ENCODE measurements around the gene ACSM2A.
"Not testable (repeated sequence)": the region's sequence is repeated elsewhere in the genome, so short reads cannot be mapped to it uniquely, and the experiment has no call there.

ACSM2A gene

DNA sequence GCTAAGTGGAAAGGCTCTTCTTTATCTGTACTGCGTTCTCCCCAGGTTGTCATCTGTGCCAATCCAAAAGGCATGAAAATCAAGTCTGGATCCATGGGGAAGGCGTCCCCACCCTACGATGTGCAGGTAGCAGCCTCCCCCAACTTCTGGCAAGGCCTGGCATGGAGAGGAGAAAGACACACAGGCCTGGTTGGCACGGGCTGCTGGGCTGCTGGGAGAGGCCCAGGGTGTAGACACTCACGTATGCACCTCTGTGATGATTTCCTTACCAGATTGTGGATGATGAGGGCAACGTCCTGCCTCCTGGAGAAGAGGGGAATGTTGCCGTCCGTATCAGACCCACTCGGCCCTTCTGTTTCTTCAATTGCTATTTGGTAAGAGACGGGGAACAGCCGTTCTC, 20.4 kb upstream of the ACSM2A start:
- in situ Hi-C loops (cut with HindIII; ENCODE audit: low pct_unique_long_range_greater_than_20kb, low sequenced_read_pairs): no loop called here
- no peak for TF ChIP-seq JUND (IDR thresholded peaks at IDR 0.05; ENCODE audit: low read depth)
- DNase-seq (ENCODE audit: low read depth in 1 of 2, low spot score in 1 of 2): no peak

DNA sequence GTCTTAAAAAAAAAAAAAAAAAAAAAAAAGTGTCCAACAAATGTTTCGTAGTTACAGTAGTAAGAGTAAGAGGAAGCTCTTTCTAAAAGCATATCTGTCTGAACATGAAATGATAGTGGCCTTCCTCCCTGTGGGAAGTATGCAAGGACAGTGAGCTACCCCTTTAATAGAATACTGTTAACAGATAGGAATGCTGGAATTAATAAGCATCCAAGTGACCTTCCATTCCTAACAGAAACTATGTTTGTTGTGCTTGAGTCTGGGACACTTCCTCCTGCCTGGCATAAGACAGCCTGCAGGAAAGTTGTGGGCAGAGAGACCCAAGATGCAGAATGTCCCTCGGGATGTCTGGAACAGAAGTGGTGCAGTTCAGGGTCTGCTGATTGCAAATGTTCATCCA, 12.4 kb upstream of the ACSM2A start:
- in situ Hi-C loops (cut with HindIII; ENCODE audit: low pct_unique_long_range_greater_than_20kb, low sequenced_read_pairs); DNase-seq (ENCODE audit: low read depth in 1 of 2, low spot score in 1 of 2): not testable (repeated sequence)

DNA sequence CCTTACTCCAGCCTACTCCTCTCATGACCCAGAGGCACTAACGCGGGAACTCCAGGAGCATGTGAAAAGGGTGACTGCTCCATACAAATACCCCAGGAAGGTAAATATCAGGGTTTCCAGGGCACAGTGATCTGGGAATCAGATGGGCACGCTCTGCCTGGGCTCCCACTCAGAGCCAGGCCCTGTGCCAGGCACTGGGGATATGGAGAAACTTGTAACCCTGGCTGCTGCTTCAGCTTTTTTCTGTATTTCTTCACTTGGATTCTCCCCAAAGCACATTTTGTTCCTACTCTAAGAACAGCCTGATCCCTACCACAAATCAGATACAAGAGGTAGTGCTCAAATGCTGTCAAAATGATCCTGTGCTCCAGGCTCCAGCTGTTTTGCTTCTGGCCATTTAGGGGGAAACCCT, 11.5 kb upstream of the ACSM2A start:
- in situ Hi-C loops (cut with HindIII; ENCODE audit: low pct_unique_long_range_greater_than_20kb, low sequenced_read_pairs): not testable (repeated sequence)
- peak in 1 of 2 experiments; percentile 30 for DNase-seq (ENCODE audit: low read depth in 1 of 2, low spot score in 1 of 2)

DNA sequence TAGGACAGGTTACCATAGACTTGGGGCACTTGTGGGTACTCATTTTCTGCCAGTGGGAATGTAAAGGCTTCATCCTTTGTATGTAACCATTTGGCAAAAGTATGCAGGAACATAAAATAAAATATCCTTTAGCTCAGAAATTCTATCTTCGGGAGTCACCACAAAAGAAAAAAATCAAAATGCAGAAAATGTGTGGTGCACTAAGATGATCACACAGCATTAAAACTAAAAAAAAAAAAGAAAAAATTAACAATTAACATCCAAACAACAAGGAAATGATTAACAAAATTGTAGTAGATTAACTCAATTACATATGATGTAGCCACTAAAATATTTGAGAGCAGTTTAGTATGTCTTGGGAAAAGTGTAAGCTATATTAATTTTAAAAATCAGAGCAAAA, 10.6 kb upstream of the ACSM2A start:
- in situ Hi-C loops (cut with HindIII; ENCODE audit: low pct_unique_long_range_greater_than_20kb, low sequenced_read_pairs); DNase-seq (ENCODE audit: low read depth in 1 of 2, low spot score in 1 of 2): not testable (repeated sequence)

DNA sequence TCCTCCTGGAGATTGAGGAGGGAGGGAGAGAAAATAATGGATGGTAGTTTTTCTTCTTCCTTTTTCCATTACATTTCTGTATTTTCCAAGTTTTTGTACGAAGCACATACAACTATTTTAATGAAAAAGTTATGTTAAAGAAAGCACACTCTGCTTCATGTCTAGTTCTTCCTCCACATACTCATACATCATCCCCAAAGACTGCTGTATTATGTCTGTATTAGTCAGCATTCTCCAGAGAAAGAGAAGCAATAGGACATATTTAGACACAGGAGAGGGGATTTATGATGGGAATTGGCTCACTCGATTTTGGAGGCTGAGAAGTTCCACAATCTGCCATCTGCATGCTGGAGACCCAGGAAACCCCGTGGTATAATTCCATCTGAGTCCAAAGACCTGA, 10.1 kb upstream of the ACSM2A start:
- no peak for TF ChIP-seq JUND (IDR thresholded peaks at IDR 0.05; ENCODE audit: low read depth)
- no peak for DNase-seq (ENCODE audit: low read depth in 1 of 2, low spot score in 1 of 2)
- in situ Hi-C loops (cut with HindIII; ENCODE audit: low pct_unique_long_range_greater_than_20kb, low sequenced_read_pairs): no loop called here

DNA sequence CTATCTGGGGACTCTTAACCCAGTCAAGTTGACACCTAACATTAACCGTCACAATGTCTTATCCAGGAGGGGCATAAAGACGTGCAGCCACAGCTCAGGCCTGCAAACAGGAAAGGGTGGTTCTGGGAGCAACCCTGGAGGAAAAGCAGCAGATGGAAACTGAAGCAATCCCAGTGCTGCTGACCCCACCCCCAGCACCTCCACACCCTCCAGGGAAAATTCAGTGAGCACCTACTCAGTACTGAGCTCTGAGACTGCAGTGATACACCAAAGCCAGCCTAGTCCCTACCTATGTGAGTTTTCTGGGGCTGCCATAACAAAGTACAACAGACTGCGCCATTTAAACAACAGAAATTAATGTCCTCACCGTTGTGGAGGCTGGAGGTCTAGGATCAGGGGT, 9.5 kb upstream of the ACSM2A start:
- in situ Hi-C loops (cut with HindIII; ENCODE audit: low pct_unique_long_range_greater_than_20kb, low sequenced_read_pairs); DNase-seq (ENCODE audit: low read depth in 1 of 2, low spot score in 1 of 2): not testable (repeated sequence)

DNA sequence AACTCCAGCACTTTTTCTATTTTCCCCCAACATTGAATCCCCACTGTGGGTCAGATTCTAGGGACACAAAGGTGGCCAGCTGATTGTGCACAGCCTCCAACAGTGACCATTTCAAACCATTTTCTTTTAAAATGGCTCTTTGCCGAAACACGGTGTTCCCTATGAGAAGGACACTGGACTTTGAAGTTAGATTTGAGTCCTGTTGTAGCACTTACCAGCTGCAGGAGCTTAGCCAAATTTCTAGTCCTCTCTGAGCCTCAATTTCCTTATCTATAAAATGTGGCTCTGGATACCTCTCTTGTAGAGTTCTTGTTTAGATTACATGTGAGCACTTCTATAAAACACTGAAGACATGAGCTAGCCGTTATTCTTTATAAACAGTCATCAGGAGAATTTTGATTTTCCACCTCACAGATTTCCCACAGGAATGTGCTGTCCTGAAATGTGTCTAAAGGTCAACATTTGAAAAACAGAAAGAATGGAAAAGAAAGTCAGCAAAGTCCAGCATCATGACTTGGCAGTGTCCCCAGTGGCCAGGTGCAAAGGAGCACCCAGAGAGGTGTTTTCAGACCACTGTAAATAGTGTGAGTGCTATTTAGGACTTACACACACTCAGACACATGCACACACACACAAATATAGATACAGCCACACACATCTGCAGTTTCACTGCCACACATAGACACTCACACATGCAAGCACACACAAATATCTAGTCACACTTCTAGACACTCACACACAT, 4.5 kb upstream of the ACSM2A start:
- DNase-seq (ENCODE audit: low read depth in 1 of 2, low spot score in 1 of 2); in situ Hi-C loops (cut with HindIII; ENCODE audit: low pct_unique_long_range_greater_than_20kb, low sequenced_read_pairs): not testable (repeated sequence)

DNA sequence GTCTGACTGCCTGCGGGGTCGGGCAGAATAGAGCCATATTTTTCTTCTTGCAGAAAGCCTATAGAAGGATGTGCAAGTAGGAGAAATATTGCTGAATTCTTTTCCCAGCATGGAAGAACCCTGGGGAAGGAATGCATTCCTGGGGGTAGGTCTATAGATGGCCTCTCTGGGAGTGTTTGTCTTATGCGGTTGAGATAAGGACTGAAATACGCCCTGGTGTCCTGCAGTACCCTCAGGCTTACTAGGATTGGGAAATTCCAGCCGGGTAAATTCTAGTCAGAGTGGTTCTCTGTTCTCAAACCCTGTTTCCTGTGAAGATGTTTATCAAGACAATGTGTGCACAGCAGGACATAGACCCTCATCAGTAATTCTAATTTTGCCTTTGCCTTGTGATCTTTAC, 2.3 kb downstream of the ACSM2A start:
- DNase-seq (ENCODE audit: low read depth in 1 of 2, low spot score in 1 of 2); in situ Hi-C loops (cut with HindIII; ENCODE audit: low pct_unique_long_range_greater_than_20kb, low sequenced_read_pairs): not testable (repeated sequence)

DNA sequence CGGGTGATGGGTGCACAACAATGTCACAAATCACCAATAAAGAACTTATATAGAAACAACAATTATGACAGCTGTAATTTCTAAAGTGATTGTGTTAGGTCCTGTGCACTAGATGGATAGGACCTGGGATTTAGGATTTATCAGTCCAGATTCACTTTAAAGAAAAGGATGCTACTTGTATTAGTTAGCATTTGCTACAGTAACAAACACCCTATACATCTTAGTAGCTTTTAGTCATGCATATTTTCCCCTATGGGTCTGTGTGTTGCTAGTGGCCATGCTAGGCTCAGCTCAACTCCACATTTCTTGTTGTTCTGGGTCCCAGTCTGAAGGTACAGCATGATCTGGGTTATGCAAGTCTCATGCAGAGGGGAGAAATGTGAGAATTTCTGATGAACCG, 7.9 kb downstream of the ACSM2A start:
- in situ Hi-C loops (cut with HindIII; ENCODE audit: low pct_unique_long_range_greater_than_20kb, low sequenced_read_pairs); DNase-seq (ENCODE audit: low read depth in 1 of 2, low spot score in 1 of 2): not testable (repeated sequence)

DNA sequence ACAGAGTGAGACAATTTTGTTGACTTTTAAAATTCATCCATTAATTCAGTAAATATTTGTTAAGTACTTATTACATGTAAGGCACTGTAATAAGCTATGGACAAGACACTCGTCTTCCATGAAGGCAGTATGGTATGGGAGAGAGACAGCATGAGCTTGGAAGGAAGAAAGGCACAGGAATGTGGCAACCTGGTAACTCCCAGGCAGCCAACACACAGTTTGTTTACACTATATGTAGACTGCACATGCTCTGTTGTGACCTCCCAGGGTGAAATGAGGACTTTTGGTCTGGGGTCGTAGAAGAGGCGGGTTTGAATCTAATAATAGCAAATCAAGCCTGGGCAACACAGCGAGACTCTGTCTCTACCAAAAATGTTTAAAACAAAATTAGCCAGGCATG, 9.0 kb downstream of the ACSM2A start:
- in situ Hi-C loops (cut with HindIII; ENCODE audit: low pct_unique_long_range_greater_than_20kb, low sequenced_read_pairs); DNase-seq (ENCODE audit: low read depth in 1 of 2, low spot score in 1 of 2): not testable (repeated sequence)

DNA sequence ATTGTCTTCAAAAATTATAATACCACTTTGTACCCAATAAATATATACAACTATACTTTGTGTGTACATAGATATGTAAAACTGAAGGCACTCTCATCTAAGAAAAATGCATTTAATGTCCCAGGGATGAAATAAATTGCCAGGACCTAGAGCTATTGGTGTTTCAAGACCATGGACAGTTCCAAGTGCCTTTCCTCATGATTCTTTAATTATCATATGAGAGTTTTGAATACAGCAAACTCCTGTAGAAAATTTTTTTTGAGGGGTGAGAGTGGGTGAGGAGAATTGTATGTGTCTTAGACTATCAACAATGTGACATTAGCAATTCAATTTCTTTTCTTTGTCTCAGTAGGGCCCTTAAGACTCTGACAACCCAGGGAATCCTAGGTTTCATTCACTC, 17.6 kb downstream of the ACSM2A start:
- in situ Hi-C loops (cut with HindIII; ENCODE audit: low pct_unique_long_range_greater_than_20kb, low sequenced_read_pairs); DNase-seq (ENCODE audit: low read depth in 1 of 2, low spot score in 1 of 2): not testable (repeated sequence)

DNA sequence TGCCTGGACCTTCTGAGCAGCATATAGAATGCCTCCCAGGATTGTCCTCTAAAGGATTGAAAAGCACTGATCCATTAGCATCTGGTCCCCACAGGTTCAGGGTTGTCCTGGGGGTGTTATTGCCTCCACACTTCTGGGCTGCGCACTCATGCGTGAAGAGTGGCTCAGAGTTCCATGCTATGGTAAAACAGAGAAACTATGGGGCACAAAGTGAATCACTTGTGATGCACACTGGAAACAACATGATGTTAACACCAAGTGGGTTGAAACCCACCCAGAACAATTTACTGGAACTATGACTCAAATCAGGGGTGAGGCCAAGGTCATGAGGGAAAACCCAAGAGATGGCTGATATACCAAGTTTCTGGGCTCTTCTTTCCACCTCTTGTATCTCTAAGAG, 18.6 kb downstream of the ACSM2A start:
- in situ Hi-C loops (cut with HindIII; ENCODE audit: low pct_unique_long_range_greater_than_20kb, low sequenced_read_pairs); DNase-seq (ENCODE audit: low read depth in 1 of 2, low spot score in 1 of 2): not testable (repeated sequence)

DNA sequence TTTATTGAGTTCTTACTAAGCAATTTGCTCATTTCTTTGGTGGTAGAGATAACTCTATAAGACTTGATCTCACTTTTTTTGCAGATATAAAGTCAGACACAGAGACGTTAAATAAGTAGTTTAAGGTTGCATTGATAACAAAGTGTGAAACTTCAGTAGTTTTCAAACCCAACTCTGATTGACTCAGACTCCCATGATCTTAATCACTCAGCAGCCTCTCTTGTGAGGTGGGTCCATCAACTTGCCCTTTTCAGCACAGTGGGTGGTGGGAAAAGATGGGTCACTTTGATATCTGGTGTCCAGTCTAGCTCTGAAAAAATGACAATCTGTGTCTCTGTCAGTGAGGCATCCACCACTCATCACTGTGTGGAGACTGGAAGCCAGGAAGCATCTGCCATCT, 19.4 kb downstream of the ACSM2A start:
- DNase-seq (ENCODE audit: low read depth in 1 of 2, low spot score in 1 of 2); in situ Hi-C loops (cut with HindIII; ENCODE audit: low pct_unique_long_range_greater_than_20kb, low sequenced_read_pairs): not testable (repeated sequence)

DNA sequence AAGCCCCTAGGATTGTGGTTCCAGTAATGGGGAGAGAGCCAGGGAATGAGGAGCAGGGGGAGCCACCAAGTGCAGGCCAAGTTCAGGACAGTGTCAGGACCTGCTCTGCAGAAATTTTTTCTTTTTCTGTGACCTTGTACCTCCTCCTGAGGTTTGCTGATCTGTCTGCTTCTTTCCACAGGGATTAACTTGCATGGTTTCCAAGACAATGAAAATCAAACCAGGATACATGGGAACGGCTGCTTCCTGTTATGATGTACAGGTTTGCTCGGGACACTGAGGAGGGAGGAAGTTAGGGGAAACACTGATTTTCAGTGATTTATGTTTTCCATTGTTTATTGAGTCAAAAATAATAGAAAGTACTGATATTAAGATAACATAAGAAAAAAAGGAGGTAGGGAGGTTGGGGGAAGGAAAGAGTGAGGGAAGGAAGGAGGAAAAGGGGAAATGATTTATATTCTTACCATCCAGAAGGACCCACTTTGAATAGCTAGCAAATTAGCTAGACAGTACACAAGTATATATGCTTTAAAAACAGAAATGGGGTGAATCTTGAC, 25.9 kb downstream of the ACSM2A start:
- in situ Hi-C loops (cut with HindIII; ENCODE audit: low pct_unique_long_range_greater_than_20kb, low sequenced_read_pairs); DNase-seq (ENCODE audit: low read depth in 1 of 2, low spot score in 1 of 2): not testable (repeated sequence)

DNA sequence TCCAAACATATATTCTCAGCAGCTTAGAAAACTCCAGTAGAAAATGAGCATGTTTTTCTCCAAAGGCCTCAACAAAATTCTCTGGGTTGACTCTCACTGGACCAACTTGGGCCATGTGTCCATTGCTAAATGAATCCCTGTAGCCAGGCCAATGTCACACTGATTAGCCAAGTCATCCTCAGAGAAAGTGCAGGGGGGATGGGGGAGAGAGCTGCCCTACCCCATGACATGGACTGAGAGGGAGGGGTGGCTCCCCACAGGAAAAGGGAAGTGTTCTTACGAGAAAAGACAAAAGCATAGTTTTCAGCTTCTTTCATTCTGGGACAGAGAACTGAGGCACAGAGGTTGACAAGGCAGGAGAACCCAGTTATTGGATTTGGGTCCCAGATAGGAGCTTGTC, 32.7 kb downstream of the ACSM2A start:
- DNase-seq (ENCODE audit: low read depth in 1 of 2, low spot score in 1 of 2); in situ Hi-C loops (cut with HindIII; ENCODE audit: low pct_unique_long_range_greater_than_20kb, low sequenced_read_pairs): not testable (repeated sequence)
